Measurements from ENCODE around the gene PODXL.

PODXL gene

GRCh38 chr7:131583430-131583829 is 27.0 kb upstream of the PODXL start:
- TF ChIP-seq REST (IDR thresholded peaks at IDR 0.05; ENCODE audit: insufficient read depth in 1 of 2, low read depth in 2 of 2, low read length in 2 of 2) (no peak), SIN3A (IDR thresholded peaks at IDR 0.05; ENCODE audit: borderline replicate concordance, insufficient read depth, low read length) (no peak), TAF1 (IDR thresholded peaks at IDR 0.05; ENCODE audit: borderline replicate concordance, insufficient read depth, low read length) (no peak), POLR2AphosphoS5 (IDR thresholded peaks at IDR 0.05; ENCODE audit: low read depth, low read length) (no peak), FOXP2 (optimal IDR thresholded peaks at IDR 0.05; ENCODE audit: borderline replicate concordance, extremely low read depth, extremely low read length, insufficient read depth) (no peak)

GRCh38 chr7:131581241-131582051 is 25.0 kb upstream of the PODXL start:
- no peak for TF ChIP-seq REST (IDR thresholded peaks at IDR 0.05; ENCODE audit: insufficient read depth in 1 of 2, low read depth in 2 of 2, low read length in 2 of 2)
- TF ChIP-seq FOXP2 (optimal IDR thresholded peaks at IDR 0.05; ENCODE audit: borderline replicate concordance, extremely low read depth, extremely low read length, insufficient read depth): no peak
- TF ChIP-seq SIN3A (IDR thresholded peaks at IDR 0.05; ENCODE audit: borderline replicate concordance, insufficient read depth, low read length): no peak
- no peak for TF ChIP-seq POLR2AphosphoS5 (IDR thresholded peaks at IDR 0.05; ENCODE audit: low read depth, low read length)
- no peak for TF ChIP-seq TAF1 (IDR thresholded peaks at IDR 0.05; ENCODE audit: borderline replicate concordance, insufficient read depth, low read length)

GRCh38 chr7:131578602-131579001 is 22.2 kb upstream of the PODXL start:
- TF ChIP-seq TAF1 (IDR thresholded peaks at IDR 0.05; ENCODE audit: borderline replicate concordance, insufficient read depth, low read length): no peak
- TF ChIP-seq REST (IDR thresholded peaks at IDR 0.05; ENCODE audit: insufficient read depth in 1 of 2, low read depth in 2 of 2, low read length in 2 of 2): no peak

GRCh38 chr7:131574741-131575140 is 18.3 kb upstream of the PODXL start:
- no peak for TF ChIP-seq FOXP2 (optimal IDR thresholded peaks at IDR 0.05; ENCODE audit: borderline replicate concordance, extremely low read depth, extremely low read length, insufficient read depth)
- TF ChIP-seq POLR2AphosphoS5 (IDR thresholded peaks at IDR 0.05; ENCODE audit: low read depth, low read length): no peak
- TF ChIP-seq REST (IDR thresholded peaks at IDR 0.05; ENCODE audit: insufficient read depth in 1 of 2, low read depth in 2 of 2, low read length in 2 of 2): no peak
- TF ChIP-seq SIN3A (IDR thresholded peaks at IDR 0.05; ENCODE audit: borderline replicate concordance, insufficient read depth, low read length): no peak
- TF ChIP-seq TAF1 (IDR thresholded peaks at IDR 0.05; ENCODE audit: borderline replicate concordance, insufficient read depth, low read length): no peak
